HG03469 (cell line): ENCODE results near the gene CDH13.

Source experiments
- ATAC-seq: cut with Tn5 transposase; IDR thresholded peaks from one replicate; pipeline ENCODE4 v1.9.1; 2021; ENCODE audit warnings: mild to moderate bottlenecking, moderate library complexity, moderate number of reproducible peaks; ENCODE audit not compliant: unreplicated experiment

The CDH13 gene

DNA sequence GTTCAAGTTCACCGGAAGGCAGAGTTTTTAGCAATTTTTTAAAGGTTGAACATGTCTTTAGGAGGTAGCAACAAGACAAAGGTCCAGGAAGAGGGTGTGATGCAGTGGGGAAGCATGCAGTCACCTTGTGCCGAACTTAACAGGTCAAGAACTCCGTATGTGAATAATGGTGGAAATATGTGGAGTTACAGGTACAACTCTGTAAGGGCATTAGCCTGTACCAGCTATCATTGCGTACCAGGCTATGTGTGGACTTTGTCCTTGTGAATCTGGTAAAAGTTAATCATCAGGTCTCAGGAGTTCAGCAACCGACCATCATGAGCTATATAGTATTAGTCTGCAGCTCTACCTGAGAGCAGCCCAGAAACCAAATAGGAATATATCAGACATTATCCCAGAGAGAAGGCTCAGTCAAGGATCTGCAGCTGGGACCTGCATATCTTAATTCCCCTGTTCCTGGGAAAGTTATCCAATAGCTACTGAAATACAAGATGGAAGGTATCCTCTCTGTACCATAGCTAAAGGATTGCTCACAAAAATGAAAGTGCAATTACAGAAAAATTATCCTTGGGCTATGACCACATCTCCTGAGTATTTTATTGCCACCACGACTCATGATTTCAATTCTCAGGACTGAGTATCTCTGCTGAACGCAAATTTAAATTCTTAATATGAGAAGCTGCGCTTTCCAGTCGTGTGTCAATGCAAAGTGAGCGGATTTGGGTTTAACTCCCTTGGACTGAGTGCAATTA, 469.3 kb downstream of the CDH13 start:
- ATAC-seq: no peak

- no peak for ATAC-seq
Measured at GRCh38 chr16:83098536-83098935, 471.8 kb downstream of the CDH13 start.

DNA sequence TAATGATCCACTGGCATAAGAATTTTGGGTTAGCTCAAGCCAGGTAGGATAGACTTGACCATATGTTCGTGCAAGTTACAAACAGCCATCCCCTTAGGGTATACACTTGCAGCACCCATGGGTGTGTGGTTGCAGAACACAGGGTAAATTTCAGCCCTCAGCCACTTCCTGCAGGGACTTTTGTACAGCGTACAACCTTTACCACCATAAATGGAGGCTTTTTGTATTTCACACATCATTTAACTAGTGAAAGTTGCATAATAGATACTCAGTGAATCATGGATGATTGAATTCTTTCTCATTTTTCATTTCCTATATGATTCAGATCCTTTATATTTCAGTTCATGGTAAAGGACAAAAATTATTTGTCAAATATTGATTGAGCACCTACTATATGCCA, 473.9 kb downstream of the CDH13 start:
- ATAC-seq: no peak

GRCh38 chr16:83102336-83102735, 475.6 kb downstream of the CDH13 start:
- no peak for ATAC-seq

DNA sequence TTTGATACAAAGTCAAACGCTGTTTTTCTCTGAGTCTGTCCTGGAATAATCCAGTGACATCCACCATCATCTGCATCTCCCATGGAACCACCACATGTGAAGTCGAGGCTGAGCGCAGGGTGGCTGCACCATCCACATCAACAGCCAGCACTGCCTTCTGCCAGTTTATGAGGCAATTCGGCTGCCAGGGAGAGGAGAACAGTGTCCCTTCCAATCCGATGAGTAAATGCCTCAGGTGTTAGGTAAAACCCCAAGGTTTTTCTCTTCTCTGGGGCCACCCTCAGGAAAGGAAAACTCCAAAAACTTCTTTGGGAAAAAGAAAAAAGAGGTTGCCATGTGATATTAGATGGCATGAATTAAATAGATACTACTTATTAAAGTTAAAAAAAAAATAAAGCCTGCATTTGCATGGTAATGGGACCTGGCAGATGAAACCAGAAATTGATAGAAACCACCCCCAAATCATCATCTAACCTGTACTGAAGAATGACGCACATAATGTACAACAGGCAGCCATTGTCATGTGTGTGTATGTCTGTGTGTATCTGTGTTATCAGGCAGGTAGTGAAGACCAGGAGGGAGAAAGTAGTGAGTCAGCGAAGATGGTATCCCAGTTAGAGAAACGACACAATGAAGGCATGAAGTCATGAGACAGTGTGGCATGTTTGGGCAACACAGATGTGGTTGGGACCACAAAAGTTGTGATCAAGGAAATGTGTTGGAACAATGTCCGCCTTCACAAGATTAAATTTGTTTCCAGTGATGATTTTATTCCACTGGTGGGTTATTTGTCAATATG, 478.7 kb downstream of the CDH13 start:
- no peak for ATAC-seq

GRCh38 chr16:83109490-83110125, 482.8 kb downstream of the CDH13 start:
- ATAC-seq: no peak

- ATAC-seq: no peak
Measured at GRCh38 chr16:83110269-83110668, 483.5 kb downstream of the CDH13 start.

DNA sequence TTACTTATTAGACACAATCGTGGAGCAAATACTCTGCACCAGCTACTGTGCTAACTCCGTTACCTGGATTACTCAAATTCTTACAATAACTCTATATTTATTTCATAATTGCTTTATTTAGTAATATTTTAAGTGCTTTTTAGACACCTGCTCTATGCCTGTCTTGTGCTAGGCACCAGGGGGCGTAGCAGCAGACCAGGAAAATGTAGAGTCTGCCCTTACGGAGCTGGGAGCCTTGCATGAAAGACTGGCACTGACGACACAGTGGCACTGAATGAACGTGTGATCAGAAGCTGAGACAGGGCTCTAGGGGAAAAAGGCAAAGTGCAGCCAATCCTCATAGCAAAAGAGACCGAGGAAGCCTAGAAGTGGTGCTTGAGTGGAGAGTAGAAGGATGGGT, 486.5 kb downstream of the CDH13 start:
- ATAC-seq: no peak

DNA sequence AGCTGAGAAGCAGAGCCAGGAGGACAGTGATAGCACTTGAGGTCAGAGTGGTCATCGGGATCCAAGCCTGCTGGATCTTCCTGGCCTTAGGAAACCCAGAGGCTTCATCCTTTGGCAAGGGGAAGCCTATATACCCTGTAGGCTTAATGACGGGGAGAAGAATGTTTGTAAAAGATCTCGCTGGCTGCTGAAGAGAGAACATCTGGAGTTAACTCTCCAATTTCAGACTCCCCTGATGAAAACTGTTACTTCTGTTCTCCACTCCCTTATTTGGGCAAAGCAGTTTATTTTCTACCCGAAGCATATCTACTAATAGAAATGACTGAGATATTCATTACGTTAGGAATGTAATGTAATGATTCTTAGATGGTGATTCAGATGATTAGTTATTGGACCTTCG, 487.0 kb downstream of the CDH13 start:
- ATAC-seq: no peak

GRCh38 chr16:83115491-83116232, 488.9 kb downstream of the CDH13 start:
- ATAC-seq: no peak

DNA sequence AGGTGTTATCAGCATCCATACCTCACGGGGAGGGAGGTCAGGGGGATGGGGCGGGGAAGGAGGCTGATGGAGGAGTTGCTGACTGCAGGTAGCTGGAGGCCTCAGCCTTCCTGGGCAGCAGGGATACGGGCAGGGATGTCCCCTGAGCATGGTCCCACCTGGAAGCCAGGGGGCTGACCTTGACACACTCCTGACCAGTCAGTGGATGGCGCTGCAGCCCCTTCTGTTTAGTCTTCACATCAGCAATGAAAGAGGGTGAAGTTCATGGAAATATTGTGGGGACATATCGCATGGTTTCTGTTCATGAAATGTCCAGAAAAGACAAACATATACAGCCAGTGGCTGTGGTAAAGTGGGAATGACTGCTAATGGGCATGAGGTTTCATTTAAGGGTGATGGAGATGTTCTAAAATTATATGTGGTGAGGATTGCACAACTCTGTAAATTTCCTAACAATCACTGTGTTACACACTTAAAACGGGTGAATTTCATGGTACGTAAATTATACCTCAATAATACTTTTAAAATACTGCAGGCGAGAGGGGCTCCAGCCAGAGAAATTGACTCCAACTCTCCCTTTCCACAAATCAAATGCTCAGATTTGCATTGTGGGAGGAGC, 489.6 kb downstream of the CDH13 start:
- no peak for ATAC-seq

DNA sequence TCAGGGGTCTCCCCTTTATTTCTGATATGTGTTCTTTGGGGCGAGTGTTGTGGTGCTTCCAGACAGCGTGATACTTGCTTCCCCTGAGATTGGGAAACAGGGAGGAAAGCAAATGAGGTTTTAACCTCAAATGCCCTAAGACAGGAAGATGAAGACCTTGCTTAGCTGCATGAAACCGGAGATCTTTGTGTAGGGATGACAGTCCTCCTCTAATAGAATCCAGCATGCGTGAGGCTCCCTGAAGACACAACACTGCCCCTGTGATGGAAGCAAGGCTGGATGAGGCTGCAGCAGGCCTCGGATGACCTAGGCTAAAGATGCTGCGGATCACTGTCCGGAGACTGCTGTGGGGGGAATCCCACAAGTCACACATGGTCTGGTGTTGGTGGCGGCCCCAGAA, 491.0 kb downstream of the CDH13 start:
- ATAC-seq: no peak

DNA sequence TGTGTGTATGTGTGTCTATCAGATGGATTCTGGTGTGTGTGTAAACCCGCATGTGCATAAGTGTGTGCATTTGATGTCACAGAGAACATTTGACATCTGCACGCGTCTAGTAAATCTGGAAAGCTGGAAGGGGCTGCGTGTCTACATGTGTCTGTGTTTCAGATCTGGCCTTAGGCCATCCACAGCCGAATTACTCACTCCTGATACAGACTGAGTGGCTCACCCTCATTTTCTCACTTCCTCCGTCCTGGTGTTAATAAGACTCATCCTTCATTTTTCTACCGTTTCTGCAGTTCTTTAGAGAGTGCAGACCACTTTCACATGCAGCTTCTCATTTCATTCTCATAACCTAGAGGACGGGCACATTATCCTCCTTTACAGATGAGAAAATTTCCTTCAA, 491.6 kb downstream of the CDH13 start:
- no peak for ATAC-seq

- no peak for ATAC-seq
Measured at GRCh38 chr16:83125999-83126568, 499.3 kb downstream of the CDH13 start.

- no peak for ATAC-seq
Measured at GRCh38 chr16:83128041-83128440, 501.3 kb downstream of the CDH13 start.

DNA sequence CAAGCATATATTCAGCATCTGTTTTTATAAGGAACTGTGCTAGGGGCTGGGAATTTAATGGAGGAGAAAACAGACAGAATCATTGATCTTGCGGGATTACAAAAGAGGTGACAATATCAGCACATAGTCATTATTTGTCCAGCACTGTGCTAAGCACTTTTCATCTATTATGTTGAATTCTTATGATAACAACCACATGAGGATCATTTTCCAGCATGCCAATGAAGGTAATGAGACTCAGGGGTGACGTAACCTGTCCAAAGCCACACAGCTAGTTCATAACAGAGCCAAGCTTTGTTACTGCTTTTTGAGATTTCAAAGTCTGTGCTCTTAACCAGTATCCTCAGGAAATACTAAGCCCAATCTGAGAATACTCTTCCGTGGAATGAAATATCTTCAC, 503.3 kb downstream of the CDH13 start:
- ATAC-seq: no peak

DNA sequence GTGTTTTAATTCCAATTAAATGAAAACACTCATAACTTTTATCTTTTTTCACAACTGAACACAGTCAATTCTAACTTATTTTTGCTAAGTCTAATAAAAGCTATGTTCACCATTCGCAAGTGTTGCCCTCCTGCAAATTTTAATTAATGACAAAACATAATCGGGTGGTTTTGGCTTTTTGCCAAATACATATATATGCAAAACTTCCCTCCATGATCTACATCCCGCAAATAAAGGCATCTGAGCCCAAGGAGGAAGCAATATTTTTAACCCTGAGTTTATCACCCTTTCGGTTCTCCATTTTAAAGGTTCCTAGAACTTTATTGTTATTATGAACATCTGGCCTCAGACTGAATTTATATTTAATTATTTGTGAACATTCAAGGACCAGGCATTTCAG, 507.9 kb downstream of the CDH13 start:
- no peak for ATAC-seq

DNA sequence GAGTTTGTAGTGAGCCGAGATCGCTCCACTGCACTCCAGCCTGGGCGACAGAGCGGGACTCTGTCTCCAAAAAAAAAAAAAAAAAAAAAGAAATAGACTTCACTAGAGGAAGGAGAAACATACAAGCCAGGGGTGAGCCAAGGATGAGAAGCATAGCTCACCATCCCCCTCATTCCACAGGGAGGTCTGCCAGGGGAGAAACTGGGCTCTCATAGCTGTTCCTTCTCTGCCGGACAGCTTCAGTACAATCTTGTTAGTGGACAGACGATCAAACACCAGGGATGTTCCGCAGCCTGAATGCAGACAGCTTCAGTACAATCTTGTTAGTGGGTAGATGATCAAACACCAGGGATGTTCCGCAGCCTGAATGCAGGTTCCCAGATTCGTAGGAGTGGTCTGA, 509.6 kb downstream of the CDH13 start:
- ATAC-seq: no peak

DNA sequence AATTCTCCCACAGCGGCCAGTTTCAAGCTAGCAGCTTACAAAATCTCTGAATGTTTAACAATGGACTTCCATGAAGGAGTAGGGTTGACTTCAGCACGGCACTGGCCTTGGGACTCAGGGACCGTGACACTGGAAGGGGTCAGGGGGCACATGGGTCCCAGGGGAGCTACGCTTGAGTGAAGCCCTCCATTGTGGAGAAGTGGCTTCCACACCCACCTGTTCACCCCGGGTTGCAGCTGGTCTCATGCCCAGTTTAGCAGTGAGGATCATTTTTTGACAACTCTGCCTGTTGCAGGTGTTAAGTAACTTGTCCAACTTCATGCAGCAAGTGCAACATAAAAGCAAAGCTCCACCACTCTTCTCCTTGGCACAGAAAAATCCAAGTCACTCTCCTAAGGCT, 510.2 kb downstream of the CDH13 start:
- ATAC-seq: no peak

DNA sequence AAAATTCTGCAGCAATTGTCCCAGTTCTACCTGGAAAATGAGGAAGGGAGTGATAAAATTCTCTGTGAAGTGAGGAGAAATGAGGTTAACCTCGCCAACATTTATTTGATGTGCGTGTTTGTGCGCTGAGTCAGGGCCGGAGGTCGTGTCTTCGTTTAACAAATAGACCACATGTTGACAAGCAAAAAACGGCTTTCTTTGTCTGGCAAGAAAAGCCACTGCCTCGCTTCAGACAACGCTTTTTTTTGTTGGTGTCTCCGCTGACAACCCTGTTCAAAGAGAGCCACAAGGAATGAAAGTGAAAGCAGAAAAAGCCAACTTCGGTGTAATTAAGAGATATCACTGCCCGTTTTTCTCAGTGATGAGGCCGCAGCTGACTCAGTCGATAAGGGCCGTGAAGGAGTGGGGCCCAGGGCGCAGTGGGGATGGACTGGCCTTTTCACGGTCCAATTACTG, 510.6 kb downstream of the CDH13 start:
- no peak for ATAC-seq
